GM21381 (cell line): ENCODE measurements around the gene BCL2L11.

Experiments used
- ATAC-seq: cut with Tn5 transposase; IDR thresholded peaks from one replicate; pipeline ENCODE4 v1.9.1; 2021; ENCODE audit warnings: mild to moderate bottlenecking, moderate library complexity; ENCODE audit not compliant: unreplicated experiment

The BCL2L11 gene

GRCh38 chr2:111167076-111167862 lies 46.6 kb downstream of the BCL2L11 start:
- ATAC-seq, result no peak

GRCh38 chr2:111167863-111168162 lies 47.1 kb downstream of the BCL2L11 start:
- no peak for ATAC-seq

- peak; percentile 64 for ATAC-seq
Observed at GRCh38 chr2:111168528-111169239, 48.0 kb downstream of the BCL2L11 start.

GRCh38 chr2:111169268-111169667 lies 48.6 kb downstream of the BCL2L11 start:
- no peak for ATAC-seq

- no peak for ATAC-seq
Observed at GRCh38 chr2:111169924-111170323, 49.2 kb downstream of the BCL2L11 start.

- no peak for ATAC-seq
Observed at GRCh38 chr2:111171337-111171930, 50.7 kb downstream of the BCL2L11 start.

GRCh38 chr2:111172666-111173065 lies 52.0 kb downstream of the BCL2L11 start:
- no peak for ATAC-seq

- ATAC-seq, result no peak
Observed at GRCh38 chr2:111173338-111173737, 52.6 kb downstream of the BCL2L11 start.

GRCh38 chr2:111173856-111174255 lies 53.1 kb downstream of the BCL2L11 start:
- no peak for ATAC-seq

- no peak for ATAC-seq
Observed at GRCh38 chr2:111175615-111176014, 54.9 kb downstream of the BCL2L11 start.

- no peak for ATAC-seq
Observed at GRCh38 chr2:111176388-111176787, 55.7 kb downstream of the BCL2L11 start.

- no peak for ATAC-seq
Observed at GRCh38 chr2:111176867-111177266, 56.2 kb downstream of the BCL2L11 start.

GRCh38 chr2:111178296-111178695 lies 57.6 kb downstream of the BCL2L11 start:
- ATAC-seq, result no peak

- no peak for ATAC-seq
Observed at GRCh38 chr2:111178730-111179405, 58.2 kb downstream of the BCL2L11 start.

GRCh38 chr2:111182121-111182520 lies 61.4 kb downstream of the BCL2L11 start:
- no peak for ATAC-seq

- ATAC-seq, result no peak
Observed at GRCh38 chr2:111182740-111183139, 62.0 kb downstream of the BCL2L11 start.

GRCh38 chr2:111184725-111185310 lies 64.1 kb downstream of the BCL2L11 start:
- no peak for ATAC-seq

GRCh38 chr2:111185361-111186022 lies 64.8 kb downstream of the BCL2L11 start:
- ATAC-seq, result no peak

GRCh38 chr2:111186121-111186715 lies 65.5 kb downstream of the BCL2L11 start:
- ATAC-seq, result no peak

- no peak for ATAC-seq
Observed at GRCh38 chr2:111186933-111187332, 66.2 kb downstream of the BCL2L11 start.
